D341Med (cell line): ENCODE results near the gene GPR55.

Source experiments
- DNase-seq: peaks from one replicate; pipeline ENCODE4 v3.0.0; 2012; ENCODE audit warnings: low spot score

The GPR55 gene

GRCh38 chr2:230919240-230919639 is 5.8 kb downstream of the GPR55 start:
- DNase-seq: no peak

DNA sequence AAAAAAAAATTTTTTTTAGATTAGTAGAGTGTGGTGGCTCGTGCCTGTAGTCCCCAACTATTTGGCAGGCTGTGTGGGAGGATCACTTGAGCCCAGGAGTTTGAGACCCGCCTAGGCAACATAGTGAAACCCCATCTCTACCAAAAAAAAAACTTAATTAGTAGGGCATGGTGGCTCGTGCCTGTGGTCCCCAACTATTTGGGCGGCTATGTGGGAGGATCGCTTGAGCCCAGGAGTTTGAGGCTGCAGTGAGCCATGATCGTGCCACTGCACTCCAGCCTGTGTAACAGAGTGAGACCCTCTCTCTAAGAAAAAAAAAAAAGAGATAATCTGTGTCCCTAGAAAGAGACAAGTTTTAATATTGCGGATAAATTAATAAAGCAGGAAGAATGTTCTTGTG is 8.8 kb downstream of the GPR55 start:
- no peak for DNase-seq

DNA sequence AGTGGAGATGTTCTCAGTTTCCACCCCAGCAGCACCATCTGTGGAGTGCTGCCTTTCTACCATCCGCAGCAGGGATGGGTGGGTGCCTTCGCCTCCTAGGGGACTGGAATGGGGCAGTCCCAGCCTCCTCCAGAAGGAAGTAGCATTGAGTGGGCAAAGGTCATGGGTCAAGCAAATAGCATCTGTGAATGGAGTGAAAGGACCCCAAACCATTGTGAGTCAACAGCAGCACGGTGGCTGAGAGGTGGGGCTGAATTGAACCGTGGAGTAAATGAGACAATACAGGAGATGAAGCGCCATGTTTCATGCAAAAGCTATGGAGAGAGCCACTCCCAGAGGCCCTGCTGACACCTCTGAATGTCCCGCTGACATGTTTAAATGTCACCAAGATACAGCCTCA is 9.7 kb downstream of the GPR55 start:
- DNase-seq: no peak

DNA sequence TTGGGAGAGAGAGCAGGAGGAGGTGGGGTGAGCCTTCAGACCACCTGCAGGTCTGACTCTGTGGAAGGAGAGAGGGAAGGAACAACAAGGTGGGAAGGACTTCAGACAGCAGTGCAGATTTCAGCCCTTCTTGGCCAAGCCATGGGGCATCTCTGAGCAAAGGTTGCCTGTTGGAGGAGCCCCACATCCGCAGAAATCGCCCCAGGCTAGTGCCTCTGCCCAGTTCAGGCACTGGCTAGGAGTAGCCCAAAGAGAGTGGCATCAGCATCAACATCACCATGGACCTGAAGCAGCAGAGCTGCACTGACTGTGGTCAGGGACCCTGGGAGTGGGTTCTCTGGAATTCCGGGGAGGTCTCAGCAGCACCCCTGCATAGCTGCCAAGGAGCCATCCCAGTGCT is 10.2 kb downstream of the GPR55 start:
- no peak for DNase-seq

GRCh38 chr2:230913406-230914143 is 11.5 kb downstream of the GPR55 start:
- DNase-seq: peak; percentile 69

GRCh38 chr2:230912724-230913123 is 12.3 kb downstream of the GPR55 start:
- DNase-seq: no peak

DNA sequence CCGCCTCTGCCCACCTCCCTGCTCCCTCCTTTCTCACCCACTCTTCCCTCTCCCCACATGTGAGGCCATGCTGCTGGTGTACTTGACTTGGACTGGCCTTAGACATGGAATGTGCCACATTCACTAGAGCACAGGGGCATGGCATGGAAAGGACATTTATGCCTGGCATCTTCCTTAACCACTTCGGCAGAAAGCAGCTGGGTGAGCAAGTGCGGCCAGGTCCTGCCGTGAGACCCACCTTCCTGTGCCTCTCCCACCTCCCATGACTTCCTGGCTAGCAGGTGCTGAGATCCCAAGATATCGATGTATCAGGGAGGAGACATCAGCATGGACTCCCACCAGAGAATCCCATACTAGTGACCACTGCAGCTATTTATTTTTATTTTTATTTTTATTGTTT is 13.0 kb downstream of the GPR55 start:
- DNase-seq: no peak

GRCh38 chr2:230910546-230911177 is 14.4 kb downstream of the GPR55 start:
- DNase-seq: no peak

DNA sequence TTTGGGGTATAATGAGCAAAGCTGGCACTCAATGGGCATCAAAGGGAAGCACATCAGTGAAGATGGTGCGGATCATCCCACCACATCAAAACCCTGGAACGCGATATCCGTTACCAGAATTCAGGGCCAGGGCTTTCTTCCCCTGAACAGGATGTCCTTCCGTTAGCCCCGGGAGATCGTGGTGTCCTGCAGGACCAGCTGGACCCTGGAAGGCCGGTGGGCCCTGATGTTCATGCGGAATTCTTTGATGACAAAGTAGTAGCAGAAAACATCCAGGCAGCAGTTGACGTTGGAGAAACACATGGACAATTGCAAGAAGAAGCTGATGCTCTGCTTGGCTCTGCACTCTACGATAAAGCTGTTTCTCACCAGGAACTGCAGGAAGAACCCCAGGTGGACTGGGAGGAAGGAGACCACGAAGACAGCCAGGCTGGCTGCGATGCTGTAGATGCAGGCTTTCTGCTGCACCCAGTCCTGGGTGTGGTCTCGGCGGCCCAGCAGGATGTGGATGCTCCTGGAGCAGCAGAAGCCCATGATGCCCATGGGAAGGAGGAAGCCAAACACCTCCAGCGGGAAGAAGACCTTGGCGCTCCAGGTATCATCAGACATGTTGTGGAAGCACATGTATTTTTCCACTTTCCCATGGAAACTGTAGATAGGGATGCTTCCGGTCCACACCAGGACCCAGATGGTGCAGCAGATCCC is 15.0 kb downstream of the GPR55 start:
- DNase-seq: no peak

- DNase-seq: no peak
These were observed 16.3 kb downstream of the GPR55 start for GRCh38 chr2:230908595-230909191.

- DNase-seq: no peak
These were observed 16.9 kb downstream of the GPR55 start for GRCh38 chr2:230908092-230908594.

DNA sequence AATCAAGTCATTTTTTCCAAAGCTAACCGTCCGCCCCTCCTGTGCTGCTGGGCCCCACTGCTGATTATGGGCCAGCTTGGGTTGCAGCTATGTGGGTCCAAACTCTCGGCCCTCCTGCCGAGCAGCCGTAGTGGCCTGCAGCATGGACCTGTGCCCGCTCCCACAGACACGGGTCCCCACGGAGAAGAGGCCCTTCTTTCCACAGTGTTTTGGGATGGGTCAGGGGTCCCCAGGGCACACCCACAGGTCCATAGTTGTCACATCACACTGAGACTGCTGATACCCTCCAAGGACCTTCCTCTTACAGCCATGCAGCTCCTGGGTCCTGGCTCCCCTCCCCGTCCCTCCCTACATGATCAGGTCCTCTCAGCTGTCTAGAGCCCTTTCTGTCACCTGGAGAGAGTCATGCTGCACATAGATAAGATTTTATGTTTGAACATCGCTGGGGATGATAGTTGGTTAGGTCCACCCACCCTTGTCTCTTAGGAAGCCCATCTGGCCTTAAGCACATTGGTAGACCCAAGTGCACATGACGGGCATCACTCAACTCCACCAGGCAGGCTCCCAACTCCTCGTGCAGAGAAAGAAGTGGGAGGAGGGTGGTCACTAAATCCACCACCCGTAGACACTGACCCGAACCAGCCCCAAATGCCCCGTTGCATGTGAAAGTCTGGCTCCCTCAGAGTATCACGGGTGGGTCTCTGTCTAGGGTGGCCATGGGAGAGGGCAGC is 17.5 kb downstream of the GPR55 start:
- DNase-seq: no peak

DNA sequence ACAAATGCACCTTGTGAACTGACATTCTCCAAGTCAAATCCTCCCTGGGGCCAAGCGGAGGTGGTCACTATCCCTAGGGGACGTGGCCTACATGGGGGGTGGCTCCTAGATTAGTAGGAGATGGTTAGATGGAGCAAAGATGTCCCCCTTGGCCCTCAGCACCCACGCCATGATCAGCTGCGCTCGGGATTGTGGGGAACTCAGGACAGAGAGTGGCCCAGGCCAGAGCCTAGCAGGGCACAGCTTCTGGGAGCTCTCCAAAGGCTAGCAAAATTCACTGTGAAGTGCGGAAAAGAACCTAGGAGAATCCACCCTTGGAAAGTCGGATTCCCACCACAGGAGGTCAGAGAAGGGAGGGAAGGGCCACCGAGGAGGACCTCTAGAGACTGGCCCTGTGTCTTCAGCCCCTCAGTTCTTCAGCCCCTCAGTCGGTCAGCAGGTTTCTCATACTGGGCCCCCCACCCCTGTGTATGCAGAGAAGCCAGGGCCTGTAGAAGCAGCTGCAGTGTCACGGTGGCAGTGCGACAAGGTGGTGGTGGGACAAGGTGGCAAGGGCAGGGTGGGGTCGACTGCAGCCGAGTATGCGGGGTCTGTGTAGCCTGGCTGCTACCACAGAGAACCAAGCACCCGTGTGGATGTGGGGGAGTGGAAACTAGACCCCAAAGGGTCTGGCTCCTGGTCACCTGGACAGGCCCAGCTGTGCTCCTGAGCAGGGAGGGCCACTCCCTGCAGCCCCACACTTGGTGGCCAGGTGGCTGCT is 18.4 kb downstream of the GPR55 start:
- no peak for DNase-seq

DNA sequence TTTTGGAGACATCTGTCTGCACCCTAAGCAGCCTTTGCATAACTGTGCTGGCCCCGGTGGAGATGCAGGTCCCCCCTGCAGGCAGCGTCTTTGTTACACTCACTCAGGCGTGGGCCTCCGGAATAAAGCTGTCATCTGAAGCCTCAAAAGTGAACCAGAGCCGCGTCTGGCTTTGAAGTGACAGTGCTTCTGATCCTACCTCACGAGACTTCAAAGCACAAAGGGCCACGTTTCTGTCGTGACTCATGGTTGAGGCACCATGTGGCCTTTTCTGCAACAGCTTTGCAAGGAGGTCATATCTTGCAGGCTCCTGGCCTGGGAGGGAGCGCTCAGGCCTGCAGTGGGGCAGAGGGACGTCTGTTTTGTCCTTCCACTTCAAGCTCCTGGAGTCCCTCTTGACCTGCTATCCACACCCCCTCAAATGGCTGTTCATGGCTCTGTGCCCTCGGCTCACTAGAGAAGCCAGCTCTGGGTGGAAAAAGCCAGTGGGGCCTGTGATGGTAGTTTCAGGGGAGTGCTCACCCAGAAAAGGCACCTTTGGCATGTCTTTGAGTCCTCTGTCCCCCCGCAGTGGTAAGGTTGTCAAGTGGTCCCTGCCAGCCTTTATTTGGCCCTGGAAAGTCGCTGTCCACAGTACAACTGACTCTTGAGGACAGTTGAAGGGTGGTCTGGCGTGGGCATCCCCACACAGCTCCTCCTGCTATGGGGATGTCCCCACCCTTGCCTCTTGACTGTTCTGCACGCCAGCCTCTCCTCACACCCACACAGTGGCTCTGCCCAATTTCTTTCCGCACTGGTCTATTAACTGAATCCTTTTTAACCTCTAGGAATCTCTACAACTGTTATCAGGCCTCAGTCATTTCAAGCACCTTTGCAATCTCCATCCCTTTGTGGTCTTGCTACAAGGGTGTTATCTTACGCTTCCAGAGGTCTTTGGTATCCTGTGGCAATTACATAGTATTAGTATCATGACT is 19.3 kb downstream of the GPR55 start:
- peak; percentile 6 for DNase-seq

- DNase-seq: no peak
These were observed 20.1 kb downstream of the GPR55 start for GRCh38 chr2:230904856-230905447.

- no peak for DNase-seq
These were observed 21.6 kb downstream of the GPR55 start for GRCh38 chr2:230903231-230904150.

GRCh38 chr2:230902180-230902899 is 22.7 kb downstream of the GPR55 start:
- DNase-seq: peak; percentile 69

GRCh38 chr2:230901006-230901405 is 24.0 kb downstream of the GPR55 start:
- DNase-seq: no peak
